Astrocyte of the spinal cord (primary cell): ENCODE measurements around the gene TAPT1.

Experiments
- DNase-seq: peaks from one replicate; pipeline ENCODE4 v3.0.0; 2011; ENCODE audit warnings: low read depth, low spot score
- H3K4me3 ChIP-seq: 2 replicates; pipeline ENCODE4 v1.5.1; 2011; ENCODE audit warnings: low read depth, mild to moderate bottlenecking, low read length, moderate library complexity
- CTCF ChIP-seq: IDR thresholded peaks from 2 replicates; pipeline ENCODE4 v1.5.1; 2012; ENCODE audit warnings: low read depth, mild to moderate bottlenecking, low read length, inconsistent platforms
- in situ Hi-C: cut with HindIII; loops from 2 replicates; pipeline ENCODE4 v1.10.0; 2017; ENCODE audit warnings: low sequenced_read_pairs

The TAPT1 gene

GRCh38 chr4:16248605-16249004, 22.3 kb upstream of the TAPT1 start:
- no peak for DNase-seq
- TF ChIP-seq CTCF = no peak
- in situ Hi-C loops = no loop called here
- H3K4me3 ChIP-seq = no peak overlapping the region

GRCh38 chr4:16245241-16245640, 19.0 kb upstream of the TAPT1 start:
- TF ChIP-seq CTCF = no peak
- no peak overlapping the region for H3K4me3 ChIP-seq
- in situ Hi-C loops = no loop called here
- DNase-seq = no peak

GRCh38 chr4:16243285-16243684, 17.0 kb upstream of the TAPT1 start:
- no peak for TF ChIP-seq CTCF
- DNase-seq = no peak
- in situ Hi-C loops = no loop called here
- no peak overlapping the region for H3K4me3 ChIP-seq

- no peak for TF ChIP-seq CTCF
- in situ Hi-C loops = no loop called here
- DNase-seq = no peak
These were observed 14.0 kb upstream of the TAPT1 start for GRCh38 chr4:16240300-16240699.

GRCh38 chr4:16239086-16239485, 12.8 kb upstream of the TAPT1 start:
- no peak overlapping the region for H3K4me3 ChIP-seq
- no peak for DNase-seq
- TF ChIP-seq CTCF = no peak
- in situ Hi-C loops = no loop called here

More at GRCh38 chr4:16240300-16240699, 14.0 kb upstream of the TAPT1 start:
- no peak overlapping the region for H3K4me3 ChIP-seq

GRCh38 chr4:16238327-16238726, 12.1 kb upstream of the TAPT1 start:
- TF ChIP-seq CTCF = no peak
- H3K4me3 ChIP-seq = no peak overlapping the region
- in situ Hi-C loops = no loop called here
- no peak for DNase-seq

- no peak for DNase-seq
- no peak for TF ChIP-seq CTCF
- H3K4me3 ChIP-seq = no peak overlapping the region
- in situ Hi-C loops = no loop called here
These were observed 11.4 kb upstream of the TAPT1 start for GRCh38 chr4:16237715-16238114.
